OCI-LY3 (cell line): Measurements from ENCODE around the gene SEC22A.

Experiments used
- H2AFZ ChIP-seq: fragments of 200-600, 300-600 bp; shearing (Covaris generic); 2 replicates; pipeline ENCODE4 v1.6.0; 2014; ENCODE audit warnings: antibody characterized with exemption, low read depth, low read length
- H3K27ac ChIP-seq: fragments of 200-600, 300-600 bp; sonication (generic); 2 replicates; pipeline ENCODE4 v1.5.1; 2014; ENCODE audit warnings: mild to moderate bottlenecking, low read length, moderate library complexity, mixed read lengths
- H3K27me3 ChIP-seq: fragments of 200-600, 300-600 bp; sonication (generic); 2 replicates; pipeline ENCODE4 v1.6.1; 2014; ENCODE audit warnings: low read depth, low read length, mixed read lengths
- H3K36me3 ChIP-seq: fragments of 200-600, 300-600 bp; sonication (generic); replicated peaks from 2 replicates; pipeline ENCODE3; 2014; ENCODE audit warnings: low read depth, low read length, mixed read lengths
- H3K4me1 ChIP-seq: fragments of 300-600, 200-600 bp; sonication (generic); 2 replicates; pipeline ENCODE4 v1.6.1; 2014; ENCODE audit warnings: low read length, mixed read lengths
- H3K4me2 ChIP-seq: fragments of 200-600, 300-600 bp; sonication (generic); 2 replicates; pipeline ENCODE4 v1.6.1; 2014; ENCODE audit warnings: low read length, mixed read lengths
- H3K4me3 ChIP-seq: fragments of 300-600, 200-600 bp; sonication (generic); 2 replicates; pipeline ENCODE4 v1.5.1; 2014; ENCODE audit warnings: antibody characterized with exemption, mild to moderate bottlenecking, low read length, moderate library complexity
- H3K79me2 ChIP-seq: fragments of 300-600, 200-600 bp; shearing (Covaris generic); 2 replicates; pipeline ENCODE4 v1.6.1; 2014; ENCODE audit warnings: mild to moderate bottlenecking, low read length, mixed read lengths
- H3K9ac ChIP-seq: fragments of 300-600, 200-600 bp; shearing (Covaris generic); 2 replicates; pipeline ENCODE4 v1.6.0; 2014; ENCODE audit warnings: mild to moderate bottlenecking, low read length, moderate library complexity
- H3K9me3 ChIP-seq: fragments of 200-600, 300-600 bp; shearing (Covaris generic); 2 replicates; pipeline ENCODE4 v1.6.1; 2014; ENCODE audit warnings: low read length, mixed read lengths; ENCODE audit not compliant: insufficient read depth
- H4K20me1 ChIP-seq: fragments of 200-600, 300-600 bp; sonication (generic); 2 replicates; pipeline ENCODE4 v1.6.1; 2016; ENCODE audit warnings: low read length, mixed read lengths; ENCODE audit not compliant: insufficient read depth
- EZH2phosphoT487 ChIP-seq: fragments of 200-600 bp; shearing (Covaris generic); IDR thresholded peaks from 2 replicates; pipeline ENCODE4 v1.6.1; 2018; ENCODE audit warnings: antibody characterized with exemption, mixed run types, low read depth
- TF ChIP-seq, protein P1 (sequence below): fragments of 200-600, 300-600 bp; sonication (generic); IDR thresholded peaks from 2 replicates; pipeline ENCODE4 v1.5.1; 2014; ENCODE audit warnings: antibody characterized with exemption, low read length, low read depth

The SEC22A gene

DNA sequence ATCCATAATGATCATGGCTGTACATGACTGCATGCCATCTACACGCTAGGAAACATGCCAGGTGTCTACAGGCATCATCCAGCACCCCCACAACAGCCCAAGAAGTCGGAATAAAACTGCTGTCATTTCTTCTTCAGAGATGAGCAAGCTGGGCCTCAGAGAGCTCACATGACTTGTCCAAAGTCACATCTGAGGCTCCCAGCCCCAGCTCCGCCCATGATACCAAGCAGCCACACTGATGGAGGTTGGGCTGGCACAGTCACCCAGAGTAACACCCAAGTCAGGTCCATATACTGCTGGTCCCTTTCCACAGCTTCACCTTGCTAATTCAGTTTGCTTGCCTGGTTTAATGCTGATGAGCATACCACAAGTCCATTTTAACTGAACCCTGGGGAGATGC lies 116.6 kb downstream of the SEC22A start:
- no peak overlapping the region; the same call in 1 of the 2 replicates for H3K4me2 ChIP-seq
- TF ChIP-seq, protein P1, sequence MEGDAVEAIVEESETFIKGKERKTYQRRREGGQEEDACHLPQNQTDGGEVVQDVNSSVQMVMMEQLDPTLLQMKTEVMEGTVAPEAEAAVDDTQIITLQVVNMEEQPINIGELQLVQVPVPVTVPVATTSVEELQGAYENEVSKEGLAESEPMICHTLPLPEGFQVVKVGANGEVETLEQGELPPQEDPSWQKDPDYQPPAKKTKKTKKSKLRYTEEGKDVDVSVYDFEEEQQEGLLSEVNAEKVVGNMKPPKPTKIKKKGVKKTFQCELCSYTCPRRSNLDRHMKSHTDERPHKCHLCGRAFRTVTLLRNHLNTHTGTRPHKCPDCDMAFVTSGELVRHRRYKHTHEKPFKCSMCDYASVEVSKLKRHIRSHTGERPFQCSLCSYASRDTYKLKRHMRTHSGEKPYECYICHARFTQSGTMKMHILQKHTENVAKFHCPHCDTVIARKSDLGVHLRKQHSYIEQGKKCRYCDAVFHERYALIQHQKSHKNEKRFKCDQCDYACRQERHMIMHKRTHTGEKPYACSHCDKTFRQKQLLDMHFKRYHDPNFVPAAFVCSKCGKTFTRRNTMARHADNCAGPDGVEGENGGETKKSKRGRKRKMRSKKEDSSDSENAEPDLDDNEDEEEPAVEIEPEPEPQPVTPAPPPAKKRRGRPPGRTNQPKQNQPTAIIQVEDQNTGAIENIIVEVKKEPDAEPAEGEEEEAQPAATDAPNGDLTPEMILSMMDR = no peak
- no peak overlapping the region for H3K27ac ChIP-seq

DNA sequence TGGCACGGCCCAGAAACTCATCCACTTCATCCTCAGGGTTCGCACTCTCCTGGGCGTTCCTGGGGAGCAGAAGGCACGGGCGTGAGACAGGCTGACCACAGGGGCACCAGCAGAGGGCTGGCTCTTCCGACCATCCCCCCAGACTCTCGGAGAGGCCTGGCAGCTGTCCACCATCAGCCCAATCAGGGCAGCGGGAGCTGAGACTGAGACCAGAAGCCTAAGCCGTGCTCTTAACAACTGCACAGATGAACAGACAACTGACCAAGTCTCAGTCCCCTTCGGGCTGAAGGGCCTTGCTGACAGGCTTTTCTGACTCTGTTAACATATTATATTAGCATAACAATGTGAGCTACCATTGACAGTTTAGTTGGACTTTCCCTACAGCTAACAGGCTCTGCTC lies 118.0 kb downstream of the SEC22A start:
- Histone ChIP-seq H3K4me3 (no peak overlapping the region), H3K4me2 (no peak overlapping the region), H3K79me2 (no peaks in the 10 kb centered on the region), H3K27ac (no peak overlapping the region), H4K20me1 (no peaks in the 10 kb centered on the region), H3K9ac (no peak overlapping the region), H3K36me3 (no peaks in the 10 kb centered on the region), H2AFZ (no peak overlapping the region), H3K9me3 (no peaks in the 10 kb centered on the region), H3K4me1 (peaks cover 5% of the 10 kb centered on the region; the same call in 1 of the 2 replicates), H3K27me3 (peaks cover 36% of the 10 kb centered on the region)
- no peak for TF ChIP-seq EZH2phosphoT487
- TF ChIP-seq, protein P1 = no peak

More for the DNA sequence above, 116.6 kb downstream of the SEC22A start:
- Histone ChIP-seq H4K20me1 (no peaks in the 10 kb centered on the region), H2AFZ (no peak overlapping the region), H3K9ac (no peak overlapping the region), H3K9me3 (no peaks in the 10 kb centered on the region), H3K4me1 (peaks cover 5% of the 10 kb centered on the region; the same call in 1 of the 2 replicates), H3K4me3 (no peak overlapping the region), H3K79me2 (no peaks in the 10 kb centered on the region), H3K36me3 (no peaks in the 10 kb centered on the region), H3K27me3 (peaks cover 41% of the 10 kb centered on the region)

- Histone ChIP-seq H3K9ac (no peak overlapping the region), H3K27me3 (peaks cover 36% of the 10 kb centered on the region), H3K4me2 (no peak overlapping the region), H3K4me3 (no peak overlapping the region), H3K9me3 (no peaks in the 10 kb centered on the region), H3K27ac (no peak overlapping the region), H4K20me1 (no peaks in the 10 kb centered on the region), H3K79me2 (no peaks in the 10 kb centered on the region), H3K4me1 (peaks cover 5% of the 10 kb centered on the region; the same call in 1 of the 2 replicates), H3K36me3 (no peaks in the 10 kb centered on the region), H2AFZ (no peak overlapping the region)
- TF ChIP-seq, protein P1 = no peak
- TF ChIP-seq EZH2phosphoT487 = no peak
Measured at GRCh38 chr3:123320221-123320620, 118.5 kb downstream of the SEC22A start.

DNA sequence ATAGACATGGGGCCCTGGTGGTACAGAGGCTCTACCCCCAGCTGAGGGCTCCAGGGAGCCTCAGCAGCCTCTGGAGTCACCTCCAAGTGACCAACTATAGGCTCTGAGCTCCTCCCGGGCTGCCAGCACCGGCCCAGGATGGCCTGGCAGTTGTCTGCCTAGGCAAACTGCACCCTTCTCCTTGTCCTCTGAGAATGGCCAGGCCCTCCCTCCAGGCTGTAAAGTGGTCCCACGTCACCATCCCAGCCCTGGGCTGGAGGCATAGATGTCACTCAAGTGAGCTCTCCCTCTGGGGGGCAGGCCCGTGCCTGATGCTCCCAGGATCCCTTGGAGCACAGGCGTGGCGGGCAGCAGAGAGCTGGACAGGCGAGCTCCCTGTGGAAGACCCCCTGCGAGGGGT lies 120.1 kb downstream of the SEC22A start:
- no peaks in the 10 kb centered on the region for H3K36me3 ChIP-seq
- no peaks in the 10 kb centered on the region for H4K20me1 ChIP-seq
- no peak overlapping the region for H3K4me2 ChIP-seq
- peaks cover 5% of the 10 kb centered on the region; the same call in 1 of the 2 replicates for H3K4me1 ChIP-seq
- no peak overlapping the region for H3K27ac ChIP-seq
- no peak overlapping the region for H2AFZ ChIP-seq
- H3K79me2 ChIP-seq = no peaks in the 10 kb centered on the region
- no peak for TF ChIP-seq EZH2phosphoT487
- TF ChIP-seq, protein P1 = no peak
- H3K27me3 ChIP-seq = peaks cover 32% of the 10 kb centered on the region
- H3K9ac ChIP-seq = no peak overlapping the region
- H3K4me3 ChIP-seq = no peak overlapping the region
- H3K9me3 ChIP-seq = no peaks in the 10 kb centered on the region
